ENCODE data around the gene BRMS1.
"Not testable (repeated sequence)": the region's sequence is repeated elsewhere in the genome, so short reads cannot be mapped to it uniquely, and the experiment has no call there.

The BRMS1 gene

GRCh38 chr11:66311965-66312548 lies 32.8 kb downstream of the BRMS1 start:
- peak overlapping the region; percentile 54 for H3K4me3 ChIP-seq (ENCODE audit: low read length)
- DNase-seq (ENCODE audit: low read depth), result peak; percentile 60
- TF ChIP-seq CTCF (conservative IDR thresholded peaks at IDR 0.05; ENCODE audit: low read depth, low read length), result no peak

GRCh38 chr11:66311470-66311964 lies 33.4 kb downstream of the BRMS1 start:
- TF ChIP-seq CTCF (conservative IDR thresholded peaks at IDR 0.05; ENCODE audit: low read depth, low read length), result peak; percentile 88
- DNase-seq (ENCODE audit: low read depth), result no peak
- H3K4me3 ChIP-seq (ENCODE audit: low read length), result peak overlapping the region; percentile 54

- not testable (repeated sequence) for DNase-seq (ENCODE audit: low read depth); H3K4me3 ChIP-seq (ENCODE audit: low read length)
Measured at GRCh38 chr11:66310803-66311440, 34.0 kb downstream of the BRMS1 start.

- no peak overlapping the region for H3K4me3 ChIP-seq (ENCODE audit: low read length)
- no peak for TF ChIP-seq CTCF (conservative IDR thresholded peaks at IDR 0.05; ENCODE audit: low read depth, low read length)
- no peak for DNase-seq (ENCODE audit: low read depth)
Measured at GRCh38 chr11:66310324-66310723, 34.6 kb downstream of the BRMS1 start.

- no peak for TF ChIP-seq CTCF (conservative IDR thresholded peaks at IDR 0.05; ENCODE audit: low read depth, low read length)
- no peak for DNase-seq (ENCODE audit: low read depth)
- no peak overlapping the region for H3K4me3 ChIP-seq (ENCODE audit: low read length)
Measured at GRCh38 chr11:66309475-66309874, 35.4 kb downstream of the BRMS1 start.

GRCh38 chr11:66302656-66303055 lies 42.2 kb downstream of the BRMS1 start:
- no peak overlapping the region for H3K4me3 ChIP-seq (ENCODE audit: low read length)
- DNase-seq (ENCODE audit: low read depth), result no peak
- TF ChIP-seq CTCF (conservative IDR thresholded peaks at IDR 0.05; ENCODE audit: low read depth, low read length), result no peak

- TF ChIP-seq CTCF (conservative IDR thresholded peaks at IDR 0.05; ENCODE audit: low read depth, low read length), result no peak
- no peak overlapping the region for H3K4me3 ChIP-seq (ENCODE audit: low read length)
- no peak for DNase-seq (ENCODE audit: low read depth)
Measured at GRCh38 chr11:66299186-66299585, 45.7 kb downstream of the BRMS1 start.
